Endothelial cell of umbilical vein (primary cell): ENCODE measurements around the gene CACNA1A. TPM values are rescaled to one million over a fixed set of nuclear protein-coding genes. Genes with fewer than 3 reads are reported as not detected.

Source experiments
- BruUV-seq: library from RNA; stranded (reverse); fragments of 400-500 nt; replicated peaks from 2 replicates; lab custom pipeline; 2021; lab: Mats Ljungman, UMichigan
- CTCF ChIA-PET: fragments of 300-600, 350-600 bp; sonication (Branson Sonifier 250); formaldehyde crosslinking; loops from one replicate; lab custom pipeline; 2021; ENCODE audit warnings: antibody characterized with exemption, inconsistent platforms; lab: Charles Lee
- POLR2A ChIA-PET: fragments of 300-600, 350-600 bp; sonication (Branson Sonifier 250); formaldehyde crosslinking; loops from one replicate; lab custom pipeline; 2021; ENCODE audit warnings: antibody characterized with exemption, inconsistent platforms; lab: Charles Lee
- DNase-seq: peaks from one replicate; pipeline ENCODE4 v3.0.0-alpha.2; 2011; ENCODE audit warnings: low read depth, low spot score
- FAIRE-seq: peaks from 2 replicates; lab custom pipeline; 2011; peaks lifted over from hg19 to GRCh38; lab: Jason Lieb, UNC
- H2AFZ ChIP-seq: 2 replicates; pipeline ENCODE4 v1.6.0; 2012; ENCODE audit warnings: low read depth, low read length, control low read depth, inconsistent platforms
- H3K27ac ChIP-seq: 2 replicates; pipeline ENCODE4 v1.5.1; 2011; ENCODE audit warnings: low read depth, mild to moderate bottlenecking, control low read depth, low read length, moderate library complexity; ENCODE audit not compliant: insufficient read depth
- H3K27me3 ChIP-seq, 2 experiments: 2 replicates each; pipeline versions ENCODE4 v1.6.0 to v1.6.1; 2011; ENCODE audit warnings: low read length in 2 of 2, mixed read lengths in 1 of 2; ENCODE audit not compliant: control insufficient read depth in 2 of 2, insufficient read depth in 2 of 2
- H3K36me3 ChIP-seq, 2 experiments: 2 replicates in 1 of 2; 3 replicates in 1 of 2; pipeline ENCODE4 v1.5.1; 2011; ENCODE audit warnings: low read length in 2 of 2, mild to moderate bottlenecking in 1 of 2, moderate library complexity in 1 of 2; ENCODE audit not compliant: control insufficient read depth in 2 of 2, insufficient read depth in 2 of 2; ENCODE audit errors: extremely low read depth in 1 of 2
- H3K4me1 ChIP-seq: 3 replicates; pipeline ENCODE4 v1.5.1; 2011; ENCODE audit warnings: mild to moderate bottlenecking, low read length; ENCODE audit not compliant: control insufficient read depth, insufficient read depth; ENCODE audit errors: extremely low read depth
- H3K4me2 ChIP-seq: 2 replicates; pipeline ENCODE4 v1.6.1; 2011; ENCODE audit warnings: low read length, control low read depth, mixed read lengths; ENCODE audit not compliant: insufficient read depth
- H3K4me3 ChIP-seq, 3 experiments: fragments of 200-600 bp in 1 of 3; sonication (generic), shearing (Covaris generic) in 1 of 3; replicated peaks in 1 of 3; 2 replicates each; pipeline ENCODE4 v1.5.1; 2011 to 2016; ENCODE audit warnings: control low read depth in 3 of 3, low read length in 3 of 3, mild to moderate bottlenecking in 2 of 3, inconsistent platforms in 1 of 3, low read depth in 1 of 3, moderate library complexity in 1 of 3; ENCODE audit not compliant: insufficient read depth in 1 of 3
- H3K79me2 ChIP-seq: 2 replicates; pipeline ENCODE4 v1.6.0; 2012; ENCODE audit warnings: low read length, inconsistent platforms; ENCODE audit not compliant: control insufficient read depth, insufficient read depth
- H3K9ac ChIP-seq: replicated peaks from 2 replicates; pipeline ENCODE3; 2011; ENCODE audit warnings: low read length, control low read depth; ENCODE audit not compliant: insufficient read depth; ENCODE audit errors: extremely low read depth
- H3K9me1 ChIP-seq: replicated peaks from 3 replicates; pipeline ENCODE4 v1.6.0; 2011; ENCODE audit warnings: mild to moderate bottlenecking, low read length; ENCODE audit not compliant: control insufficient read depth, insufficient read depth; ENCODE audit errors: extremely low read depth
- H3K9me3 ChIP-seq: replicated peaks from 2 replicates; pipeline ENCODE4 v1.5.1; 2012; ENCODE audit warnings: low read length, inconsistent platforms; ENCODE audit not compliant: control insufficient read depth, insufficient read depth
- H4K20me1 ChIP-seq: replicated peaks from 2 replicates; pipeline ENCODE3; 2011; ENCODE audit warnings: mild to moderate bottlenecking, low read length; ENCODE audit not compliant: control insufficient read depth, insufficient read depth; ENCODE audit errors: extremely low read depth
- CTCF ChIP-seq, 2 donors: IDR thresholded peaks; 1 replicate in 1 of 2; 2 replicates in 1 of 2; pipeline ENCODE4 v1.5.1; 2011; ENCODE audit warnings: low read length in 2 of 2, mild to moderate bottlenecking in 2 of 2, moderate library complexity in 2 of 2, control low read depth in 1 of 2, inconsistent platforms in 1 of 2, low read depth in 1 of 2; ENCODE audit not compliant: insufficient read depth in 1 of 2; ENCODE audit errors: extremely low read depth in 1 of 2
- EZH2 ChIP-seq: IDR thresholded peaks from 2 replicates; pipeline ENCODE4 v1.6.1; 2012; ENCODE audit warnings: borderline replicate concordance, low read depth, mild to moderate bottlenecking, moderate library complexity, low read length, inconsistent platforms; ENCODE audit not compliant: severe bottlenecking
- FOS ChIP-seq: IDR thresholded peaks from 2 replicates; pipeline ENCODE4 v1.6.1; 2011; ENCODE audit warnings: mild to moderate bottlenecking, low read length, moderate library complexity, borderline replicate concordance; ENCODE audit not compliant: insufficient read depth
- GATA2 ChIP-seq: IDR thresholded peaks from 2 replicates; pipeline ENCODE4 v1.7.0; 2011; ENCODE audit warnings: low read depth, mild to moderate bottlenecking, moderate library complexity, mixed read lengths, low read length; ENCODE audit not compliant: insufficient read length, insufficient read depth
- JUN ChIP-seq: IDR thresholded peaks from 2 replicates; pipeline ENCODE4 v1.6.1; 2011; ENCODE audit warnings: borderline replicate concordance, low read depth; ENCODE audit not compliant: insufficient read length, insufficient read depth
- MAX ChIP-seq: IDR thresholded peaks from 2 replicates; pipeline ENCODE4 v1.6.1; 2011; ENCODE audit not compliant: insufficient read depth, insufficient read length
- MYC ChIP-seq: IDR thresholded peaks from one replicate; pipeline ENCODE4 v1.6.1; 2011; ENCODE audit warnings: mild to moderate bottlenecking, low read depth, low read length
- POLR2A ChIP-seq: IDR thresholded peaks from 2 replicates; pipeline ENCODE4 v1.6.1; 2012; ENCODE audit warnings: low read depth, mild to moderate bottlenecking, control low read depth, low read length
- POLR2AphosphoS5 ChIP-seq: IDR thresholded peaks from 2 replicates; pipeline ENCODE4 v1.6.1; 2012; ENCODE audit warnings: low read depth, mild to moderate bottlenecking, control low read depth, low read length, moderate library complexity; ENCODE audit not compliant: insufficient read depth
- dilution Hi-C: fragments of 300-500 bp; cut with MboI; formaldehyde crosslinking; loops from one replicate; pipeline ENCODE4 v1.15.0; 2019; ENCODE audit warnings: low sequenced_read_pairs; ENCODE audit not compliant: extremely low pct_ligation_motif_present
- intact Hi-C: fragments of 100-400 bp; cut with micrococcal nuclease; formaldehyde crosslinking; loops from one replicate; pipeline ENCODE4 v1.10.0; 2022
- polyA plus RNA-seq, 4 experiments: library from polyadenylated mRNA; depleted of rRNA in 3 of 4; stranded (reverse) in 3 of 4; unstranded in 1 of 4; fragments of >200 nt; gene quantifications; 2 replicates each; pipeline versions ENCODE4 v1.2.1 to v1.2.3, GENCODE V29; 2011 to 2012; ENCODE audit warnings: missing spikeins in 1 of 4
- total RNA-seq: library from RNA; stranded (reverse); gene quantifications from 2 replicates; pipeline ENCODE4 v1.2.3, GENCODE V29; 2021

Gene CACNA1A
- total and polyA plus RNA-seq, 2 donors (not counting 3 experiments of a cell fraction or from before 2014, with no cell fraction given): 0.17 to 0.38 TPM

GRCh38 chr19:13502231-13502630 lies 4.0 kb downstream of the CACNA1A start:
- BruUV-seq: no TSS peak
- ChIA-PET POLR2A (interaction anchor here (0.6 kb wide), 1 partner anchor 36 kb away, joined by 4 read pairs; no protein-coding TSS in a partner anchor), CTCF (no interaction called here)
- Histone ChIP-seq H3K27ac (no peak overlapping the region), H3K4me3 (no peak overlapping the region), H3K9ac (no peak overlapping the region), H4K20me1 (no peaks in the 10 kb centered on the region), H3K9me1 (no peaks in the 10 kb centered on the region), H3K4me1 (no peaks in the 10 kb centered on the region), H3K27me3 (peaks cover 10 to 24% of the 10 kb centered on the region in 2 experiments), H3K79me2 (no peaks in the 10 kb centered on the region), H3K4me2 (no peak overlapping the region), H3K9me3 (no peaks in the 10 kb centered on the region), H2AFZ (no peak overlapping the region), H3K36me3 (no peaks in the 10 kb centered on the region)
- dilution Hi-C loops: no loop called here
- TF ChIP-seq FOS: no peak
- no peak for TF ChIP-seq POLR2AphosphoS5
- no peak for TF ChIP-seq JUN
- DNase-seq: no peak
- no peak for FAIRE-seq
- intact Hi-C loops: no loop called here

- dilution Hi-C loops: no loop called here
- Histone ChIP-seq H4K20me1 (no peaks in the 10 kb centered on the region), H3K27me3 (peaks cover 4 to 5% of the 10 kb centered on the region in 2 experiments), H3K4me2 (no peak overlapping the region), H3K9me3 (no peaks in the 10 kb centered on the region), H3K36me3 (no peaks in the 10 kb centered on the region), H3K79me2 (no peaks in the 10 kb centered on the region), H3K9me1 (no peaks in the 10 kb centered on the region), H3K4me3 (no peak overlapping the region), H3K27ac (no peak overlapping the region), H3K9ac (no peak overlapping the region), H3K4me1 (no peaks in the 10 kb centered on the region), H2AFZ (no peak overlapping the region)
- intact Hi-C loops: no loop called here
- no peak for TF ChIP-seq GATA2
- no peak for TF ChIP-seq MYC
- TF ChIP-seq MAX: no peak
- no peak for TF ChIP-seq FOS
- no peak for TF ChIP-seq POLR2A
- no peak for TF ChIP-seq CTCF (IDR thresholded peaks at IDR 0.05; ENCODE audit: extremely low read depth in 1 of 2, insufficient read depth in 1 of 2, low read depth in 1 of 2, low read length in 2 of 2)
- no peak for TF ChIP-seq EZH2
- no peak for TF ChIP-seq POLR2AphosphoS5
- TF ChIP-seq JUN: no peak
- DNase-seq: no peak
- no TSS peak for BruUV-seq
- no peak for FAIRE-seq
- ChIA-PET CTCF (no interaction called here), POLR2A (no interaction called here)
These were observed 6.6 kb downstream of the CACNA1A start for GRCh38 chr19:13499692-13500091.
